Measurements from ENCODE around the gene CUL9. TPM values are rescaled to one million over a fixed set of nuclear protein-coding genes. Genes with fewer than 3 reads are reported as not detected.

The CUL9 gene
- total RNA-seq, 1 donor from 2014 or later: 41.8 TPM

DNA sequence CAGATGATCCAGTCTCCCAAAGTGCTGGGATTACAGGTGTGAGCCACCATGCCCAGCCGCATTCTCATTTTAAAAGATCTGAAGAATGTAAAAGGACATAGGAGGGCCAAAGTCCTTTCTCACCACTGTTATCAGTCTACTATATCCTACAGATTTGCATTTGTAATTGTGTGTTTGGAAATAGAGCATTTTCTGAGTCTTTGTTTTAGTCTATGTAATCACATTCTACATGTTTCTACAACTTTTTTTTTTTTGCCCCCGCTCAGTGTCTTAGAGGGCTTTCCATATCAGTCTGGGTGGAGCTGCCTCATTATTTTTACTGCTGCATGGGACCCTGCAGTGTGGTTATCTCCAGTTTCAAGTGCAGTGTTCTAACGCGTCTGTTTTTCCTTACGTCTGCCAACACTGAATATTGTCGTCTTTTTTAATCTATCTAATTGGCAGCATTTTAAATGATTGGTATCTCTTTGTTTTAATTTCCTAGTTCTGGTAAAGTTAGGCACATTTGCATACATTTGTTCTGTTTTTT is 7.8 kb downstream of the CUL9 start:
- ATAC-seq: no peak

DNA sequence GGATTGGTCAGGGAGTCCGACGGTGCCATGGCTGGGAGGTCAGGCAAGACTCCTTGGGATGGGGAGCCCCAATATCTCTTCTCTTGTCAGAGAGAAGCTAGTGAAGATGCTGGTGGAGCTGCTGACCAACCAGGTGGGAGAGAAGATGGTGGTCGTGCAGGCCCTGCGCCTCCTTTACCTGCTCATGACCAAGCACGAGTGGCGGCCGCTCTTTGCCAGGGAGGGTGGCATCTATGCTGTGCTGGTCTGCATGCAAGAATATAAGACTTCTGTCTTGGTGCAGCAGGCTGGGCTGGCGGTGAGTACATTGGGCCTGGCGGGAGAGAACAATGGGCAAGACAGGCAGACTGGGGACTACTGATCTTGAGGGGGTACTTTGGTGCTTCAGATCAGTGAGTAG is 10.9 kb downstream of the CUL9 start:
- Histone ChIP-seq H3K27me3 (ENCODE audit: low read depth) (no peaks in the 10 kb centered on the region), H3K9me3 (no peaks in the 10 kb centered on the region), H3K36me3 (peaks cover 87% of the 10 kb centered on the region), H3K4me1 (no peaks in the 10 kb centered on the region), H3K27ac (no peak overlapping the region), H3K4me3 (no peak overlapping the region)
- intact Hi-C loops (cut with DNase I): no loop called here
- TF ChIP-seq, protein P1, sequence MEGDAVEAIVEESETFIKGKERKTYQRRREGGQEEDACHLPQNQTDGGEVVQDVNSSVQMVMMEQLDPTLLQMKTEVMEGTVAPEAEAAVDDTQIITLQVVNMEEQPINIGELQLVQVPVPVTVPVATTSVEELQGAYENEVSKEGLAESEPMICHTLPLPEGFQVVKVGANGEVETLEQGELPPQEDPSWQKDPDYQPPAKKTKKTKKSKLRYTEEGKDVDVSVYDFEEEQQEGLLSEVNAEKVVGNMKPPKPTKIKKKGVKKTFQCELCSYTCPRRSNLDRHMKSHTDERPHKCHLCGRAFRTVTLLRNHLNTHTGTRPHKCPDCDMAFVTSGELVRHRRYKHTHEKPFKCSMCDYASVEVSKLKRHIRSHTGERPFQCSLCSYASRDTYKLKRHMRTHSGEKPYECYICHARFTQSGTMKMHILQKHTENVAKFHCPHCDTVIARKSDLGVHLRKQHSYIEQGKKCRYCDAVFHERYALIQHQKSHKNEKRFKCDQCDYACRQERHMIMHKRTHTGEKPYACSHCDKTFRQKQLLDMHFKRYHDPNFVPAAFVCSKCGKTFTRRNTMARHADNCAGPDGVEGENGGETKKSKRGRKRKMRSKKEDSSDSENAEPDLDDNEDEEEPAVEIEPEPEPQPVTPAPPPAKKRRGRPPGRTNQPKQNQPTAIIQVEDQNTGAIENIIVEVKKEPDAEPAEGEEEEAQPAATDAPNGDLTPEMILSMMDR (IDR thresholded peaks at IDR 0.05): no peak
- DNase-seq (no peak), ATAC-seq (no peak)

More for the DNA sequence above, 7.8 kb downstream of the CUL9 start:
- Histone ChIP-seq H3K27me3 (ENCODE audit: low read depth) (no peaks in the 10 kb centered on the region), H3K4me3 (no peak overlapping the region), H3K36me3 (peaks cover 85% of the 10 kb centered on the region), H3K4me1 (peaks cover 3% of the 10 kb centered on the region), H3K27ac (no peak overlapping the region), H3K9me3 (no peaks in the 10 kb centered on the region)
- intact Hi-C loops (cut with DNase I): no loop called here
- DNase-seq: no peak
- TF ChIP-seq, protein P1 (IDR thresholded peaks at IDR 0.05): no peak

DNA sequence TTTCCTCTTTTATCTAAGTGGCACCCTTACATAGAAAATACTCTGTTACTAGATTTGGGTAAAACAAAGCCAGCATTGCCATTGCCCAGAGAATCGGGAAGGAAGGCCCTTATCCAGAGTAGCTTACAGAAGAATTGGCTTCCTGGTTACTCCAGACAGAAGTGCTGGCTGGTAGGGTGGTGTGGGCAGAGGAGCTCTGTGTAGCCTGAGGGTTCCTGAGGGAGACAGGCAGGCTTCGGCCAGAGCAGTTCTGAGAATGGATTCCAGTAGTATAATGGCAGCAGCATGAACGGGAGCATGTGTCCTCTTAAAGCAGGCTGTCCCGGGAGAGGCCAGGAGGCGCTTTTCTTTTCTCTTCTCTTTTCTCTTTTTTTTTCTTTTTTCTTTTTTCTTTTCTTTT is 11.9 kb downstream of the CUL9 start:
- no peaks in the 10 kb centered on the region for H3K9me3 ChIP-seq
- no peak overlapping the region for H3K27ac ChIP-seq
- no peak for ATAC-seq
- TF ChIP-seq, protein P1 (IDR thresholded peaks at IDR 0.05): no peak
- H3K4me3 ChIP-seq: no peak overlapping the region
- DNase-seq: no peak
- intact Hi-C loops (cut with DNase I): no loop called here
- no peaks in the 10 kb centered on the region for H3K27me3 ChIP-seq (ENCODE audit: low read depth)
- H3K36me3 ChIP-seq: peaks cover 87% of the 10 kb centered on the region
- H3K4me1 ChIP-seq: no peaks in the 10 kb centered on the region

DNA sequence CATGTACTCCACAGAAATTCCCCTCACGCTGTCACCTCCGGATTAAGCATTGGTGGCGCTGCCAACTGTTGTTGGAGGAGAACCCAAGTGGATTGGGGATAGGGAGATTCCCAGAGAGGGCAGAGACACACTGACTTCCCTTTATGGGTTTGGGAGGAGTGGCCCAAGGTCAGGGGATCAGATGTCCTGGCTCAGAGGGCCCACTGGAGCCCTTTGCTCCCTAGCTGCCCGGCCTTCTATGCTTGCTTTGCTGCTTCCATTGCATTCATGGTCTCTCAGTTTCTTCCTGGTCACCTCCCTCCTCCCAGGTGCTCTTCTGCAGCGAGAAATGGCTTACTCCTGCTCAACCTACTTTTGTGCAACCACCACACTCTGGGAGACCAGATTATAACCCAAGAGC is 14.3 kb downstream of the CUL9 start:
- no peak for DNase-seq
- intact Hi-C loops (cut with DNase I): no loop called here
- H3K36me3 ChIP-seq: peaks cover 93% of the 10 kb centered on the region

DNA sequence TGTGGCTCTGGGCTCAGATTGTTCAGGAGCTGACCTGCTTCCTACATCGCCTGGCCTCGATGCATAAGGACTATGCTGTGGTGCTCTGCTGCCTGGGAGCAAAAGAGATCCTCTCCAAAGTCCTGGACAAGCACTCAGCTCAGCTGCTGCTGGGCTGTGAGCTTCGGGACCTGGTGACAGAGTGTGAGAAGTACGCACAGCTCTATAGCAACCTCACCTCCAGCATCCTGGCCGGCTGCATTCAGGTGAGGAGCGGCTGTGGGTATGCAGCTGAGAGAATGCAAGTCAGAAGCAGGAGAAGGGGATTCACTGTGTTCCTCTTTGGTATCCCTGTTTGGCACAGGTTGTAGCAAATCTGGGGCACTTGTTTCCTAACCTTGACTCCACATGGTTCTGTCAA is 17.9 kb downstream of the CUL9 start:
- ATAC-seq (no peak), DNase-seq (no peak)
- no peaks in the 10 kb centered on the region for H3K4me1 ChIP-seq
- H3K4me3 ChIP-seq: no peak overlapping the region
- peaks cover 72% of the 10 kb centered on the region for H3K36me3 ChIP-seq
- H3K9me3 ChIP-seq: no peaks in the 10 kb centered on the region
- no peaks in the 10 kb centered on the region for H3K27me3 ChIP-seq (ENCODE audit: low read depth)
- intact Hi-C loops (cut with DNase I): no loop called here
- TF ChIP-seq, protein P1 (IDR thresholded peaks at IDR 0.05): no peak
- no peak overlapping the region for H3K27ac ChIP-seq

More for the DNA sequence above, 14.3 kb downstream of the CUL9 start:
- ATAC-seq: no peak
- no peaks in the 10 kb centered on the region for H3K9me3 ChIP-seq
- no peak overlapping the region for H3K27ac ChIP-seq
- TF ChIP-seq, protein P1 (IDR thresholded peaks at IDR 0.05): no peak
- H3K4me3 ChIP-seq: no peak overlapping the region
- no peaks in the 10 kb centered on the region for H3K27me3 ChIP-seq (ENCODE audit: low read depth)
- no peaks in the 10 kb centered on the region for H3K4me1 ChIP-seq
